OCI-LY3 (cell line): ENCODE data around the gene TNS3.

Source experiments
- H2AFZ ChIP-seq: fragments of 200-600, 300-600 bp; shearing (Covaris generic); 2 replicates; pipeline ENCODE4 v1.6.0; 2014; ENCODE audit warnings: antibody characterized with exemption, low read depth, low read length
- H3K27ac ChIP-seq: fragments of 200-600, 300-600 bp; sonication (generic); 2 replicates; pipeline ENCODE4 v1.5.1; 2014; ENCODE audit warnings: mild to moderate bottlenecking, low read length, moderate library complexity, mixed read lengths
- H3K27me3 ChIP-seq: fragments of 200-600, 300-600 bp; sonication (generic); 2 replicates; pipeline ENCODE4 v1.6.1; 2014; ENCODE audit warnings: low read depth, low read length, mixed read lengths
- H3K36me3 ChIP-seq: fragments of 200-600, 300-600 bp; sonication (generic); replicated peaks from 2 replicates; pipeline ENCODE3; 2014; ENCODE audit warnings: low read depth, low read length, mixed read lengths
- H3K4me1 ChIP-seq: fragments of 300-600, 200-600 bp; sonication (generic); 2 replicates; pipeline ENCODE4 v1.6.1; 2014; ENCODE audit warnings: low read length, mixed read lengths
- H3K4me2 ChIP-seq: fragments of 200-600, 300-600 bp; sonication (generic); 2 replicates; pipeline ENCODE4 v1.6.1; 2014; ENCODE audit warnings: low read length, mixed read lengths
- H3K4me3 ChIP-seq: fragments of 300-600, 200-600 bp; sonication (generic); 2 replicates; pipeline ENCODE4 v1.5.1; 2014; ENCODE audit warnings: antibody characterized with exemption, mild to moderate bottlenecking, low read length, moderate library complexity
- H3K79me2 ChIP-seq: fragments of 300-600, 200-600 bp; shearing (Covaris generic); 2 replicates; pipeline ENCODE4 v1.6.1; 2014; ENCODE audit warnings: mild to moderate bottlenecking, low read length, mixed read lengths
- H3K9ac ChIP-seq: fragments of 300-600, 200-600 bp; shearing (Covaris generic); 2 replicates; pipeline ENCODE4 v1.6.0; 2014; ENCODE audit warnings: mild to moderate bottlenecking, low read length, moderate library complexity
- H3K9me3 ChIP-seq: fragments of 200-600, 300-600 bp; shearing (Covaris generic); 2 replicates; pipeline ENCODE4 v1.6.1; 2014; ENCODE audit warnings: low read length, mixed read lengths; ENCODE audit not compliant: insufficient read depth
- H4K20me1 ChIP-seq: fragments of 200-600, 300-600 bp; sonication (generic); 2 replicates; pipeline ENCODE4 v1.6.1; 2016; ENCODE audit warnings: low read length, mixed read lengths; ENCODE audit not compliant: insufficient read depth
- EZH2phosphoT487 ChIP-seq: fragments of 200-600 bp; shearing (Covaris generic); IDR thresholded peaks from 2 replicates; pipeline ENCODE4 v1.6.1; 2018; ENCODE audit warnings: antibody characterized with exemption, mixed run types, low read depth
- TF ChIP-seq, protein P1 (sequence below): fragments of 200-600, 300-600 bp; sonication (generic); IDR thresholded peaks from 2 replicates; pipeline ENCODE4 v1.5.1; 2014; ENCODE audit warnings: antibody characterized with exemption, low read length, low read depth

Gene TNS3

DNA sequence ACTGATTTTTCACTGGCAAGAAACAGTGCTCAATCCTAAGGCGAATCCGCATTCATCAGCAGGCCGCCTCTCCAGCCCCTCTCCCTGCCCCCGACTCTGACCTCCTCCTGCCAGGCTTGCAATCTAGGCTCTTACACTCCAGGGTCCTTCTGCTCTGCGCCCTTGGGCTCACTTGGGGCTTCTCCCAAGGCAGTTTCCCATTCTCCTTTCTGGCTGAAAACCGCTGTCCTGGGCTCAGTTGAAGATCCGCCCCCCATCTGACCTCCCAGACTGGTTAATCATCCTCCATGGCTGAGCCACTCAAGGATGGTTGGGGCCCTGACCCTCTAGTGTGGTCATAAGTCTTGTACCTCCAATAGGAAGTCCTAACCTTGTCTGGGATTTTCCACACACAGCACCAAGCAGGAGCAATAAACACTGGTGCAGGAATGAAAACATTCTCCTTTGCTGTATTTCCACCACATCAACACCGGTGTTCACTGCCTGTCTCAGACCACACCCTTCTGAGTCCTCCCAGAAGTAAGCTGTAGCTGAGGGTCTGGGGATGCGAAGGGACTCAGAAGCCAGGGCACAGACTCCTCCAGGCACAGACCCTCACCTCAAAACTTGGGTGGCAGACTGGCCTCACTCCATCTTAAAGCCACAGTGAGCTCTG lies 42.4 kb downstream of the TNS3 start:
- Histone ChIP-seq H3K9me3 (no peaks in the 10 kb centered on the region), H4K20me1 (no peaks in the 10 kb centered on the region; the same call in 1 of the 2 replicates), H2AFZ (no peak overlapping the region), H3K27me3 (no peaks in the 10 kb centered on the region), H3K36me3 (no peaks in the 10 kb centered on the region), H3K27ac (no peak overlapping the region), H3K4me2 (no peak overlapping the region), H3K4me1 (peaks cover 22% of the 10 kb centered on the region), H3K4me3 (no peak overlapping the region), H3K79me2 (no peaks in the 10 kb centered on the region), H3K9ac (no peak overlapping the region)
- no peak for TF ChIP-seq EZH2phosphoT487
- TF ChIP-seq, protein P1, sequence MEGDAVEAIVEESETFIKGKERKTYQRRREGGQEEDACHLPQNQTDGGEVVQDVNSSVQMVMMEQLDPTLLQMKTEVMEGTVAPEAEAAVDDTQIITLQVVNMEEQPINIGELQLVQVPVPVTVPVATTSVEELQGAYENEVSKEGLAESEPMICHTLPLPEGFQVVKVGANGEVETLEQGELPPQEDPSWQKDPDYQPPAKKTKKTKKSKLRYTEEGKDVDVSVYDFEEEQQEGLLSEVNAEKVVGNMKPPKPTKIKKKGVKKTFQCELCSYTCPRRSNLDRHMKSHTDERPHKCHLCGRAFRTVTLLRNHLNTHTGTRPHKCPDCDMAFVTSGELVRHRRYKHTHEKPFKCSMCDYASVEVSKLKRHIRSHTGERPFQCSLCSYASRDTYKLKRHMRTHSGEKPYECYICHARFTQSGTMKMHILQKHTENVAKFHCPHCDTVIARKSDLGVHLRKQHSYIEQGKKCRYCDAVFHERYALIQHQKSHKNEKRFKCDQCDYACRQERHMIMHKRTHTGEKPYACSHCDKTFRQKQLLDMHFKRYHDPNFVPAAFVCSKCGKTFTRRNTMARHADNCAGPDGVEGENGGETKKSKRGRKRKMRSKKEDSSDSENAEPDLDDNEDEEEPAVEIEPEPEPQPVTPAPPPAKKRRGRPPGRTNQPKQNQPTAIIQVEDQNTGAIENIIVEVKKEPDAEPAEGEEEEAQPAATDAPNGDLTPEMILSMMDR = no peak

DNA sequence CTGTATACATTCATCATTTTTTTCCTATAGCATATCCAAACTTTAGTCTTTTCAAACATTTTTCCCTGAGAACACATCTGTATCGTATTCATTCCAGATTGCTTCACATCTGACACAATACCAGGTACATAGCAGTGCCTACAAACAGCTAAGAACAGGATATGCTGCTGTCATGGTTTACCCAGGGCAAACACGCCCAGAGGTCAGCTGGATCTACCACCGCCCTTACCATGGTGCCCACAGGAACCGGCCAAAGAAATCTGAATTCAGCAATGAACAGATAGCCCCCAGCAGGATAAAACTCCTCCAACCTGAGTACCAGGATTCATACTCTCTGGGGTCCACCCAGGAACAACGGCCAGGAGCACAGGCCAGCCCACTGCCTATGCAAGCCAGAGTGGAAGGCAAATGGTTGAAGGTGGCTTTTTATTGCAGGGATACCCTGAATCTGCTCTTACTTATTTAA lies 43.0 kb downstream of the TNS3 start:
- no peak overlapping the region for H3K4me2 ChIP-seq
- no peaks in the 10 kb centered on the region for H3K27me3 ChIP-seq
- no peaks in the 10 kb centered on the region for H3K79me2 ChIP-seq
- no peak overlapping the region for H3K9ac ChIP-seq
- no peak overlapping the region for H3K27ac ChIP-seq
- H4K20me1 ChIP-seq = no peaks in the 10 kb centered on the region
- H3K4me1 ChIP-seq = peaks cover 16% of the 10 kb centered on the region
- H3K4me3 ChIP-seq = no peak overlapping the region
- no peak overlapping the region for H2AFZ ChIP-seq
- TF ChIP-seq, protein P1 = no peak
- no peak for TF ChIP-seq EZH2phosphoT487
- H3K9me3 ChIP-seq = no peaks in the 10 kb centered on the region
- H3K36me3 ChIP-seq = no peaks in the 10 kb centered on the region

DNA sequence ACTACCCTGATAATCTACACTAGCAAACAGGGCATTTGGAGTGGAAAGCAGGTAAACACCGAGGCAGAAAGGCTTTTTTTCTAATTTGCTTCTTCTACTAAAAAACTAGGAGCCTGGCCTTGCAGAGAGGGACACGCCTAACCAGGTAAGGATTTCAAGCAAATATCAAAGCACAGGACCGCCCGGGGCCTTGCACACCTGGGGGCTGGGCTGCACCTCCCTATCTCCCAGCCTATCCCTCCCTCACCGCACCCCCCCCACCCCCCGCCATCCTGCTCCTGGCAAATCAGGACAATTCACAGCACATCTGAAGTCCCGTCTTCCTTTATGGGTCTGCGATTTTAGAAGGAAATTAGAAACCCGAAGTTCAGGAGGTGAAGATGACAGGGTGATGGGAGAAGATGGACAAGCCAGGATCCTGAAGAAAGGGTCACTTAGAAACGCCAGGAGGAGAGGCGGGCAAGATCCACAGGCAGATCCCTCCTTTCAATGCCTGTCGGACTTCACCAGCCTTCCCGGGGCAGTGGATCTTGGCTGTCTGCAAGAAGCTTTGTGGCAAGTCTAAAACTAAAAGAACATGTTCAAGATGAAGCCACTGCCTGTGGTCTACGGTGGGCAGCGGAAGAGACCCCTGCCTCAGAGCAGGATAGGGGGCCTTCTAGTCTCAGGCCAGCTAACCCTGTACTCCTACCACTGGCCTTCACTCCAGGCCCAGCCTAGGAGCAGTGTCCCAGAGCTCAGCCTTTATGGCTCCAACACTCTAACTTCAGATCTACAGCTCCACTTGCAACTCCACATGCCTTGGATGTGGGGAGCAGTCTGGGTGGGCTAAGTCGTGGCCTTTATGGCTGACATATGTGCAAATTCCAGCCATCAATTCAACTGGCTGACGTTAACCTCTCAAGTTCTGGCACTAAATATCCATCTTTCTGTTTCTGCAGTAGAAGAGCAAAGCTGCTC lies 43.9 kb downstream of the TNS3 start:
- H3K4me2 ChIP-seq = no peak overlapping the region
- H3K4me3 ChIP-seq = no peak overlapping the region
- no peak overlapping the region for H3K9ac ChIP-seq

More for the DNA sequence above, 43.9 kb downstream of the TNS3 start:
- H3K79me2 ChIP-seq = no peaks in the 10 kb centered on the region
- H3K9me3 ChIP-seq = no peaks in the 10 kb centered on the region
- no peak overlapping the region for H3K27ac ChIP-seq
- H3K36me3 ChIP-seq = no peaks in the 10 kb centered on the region
- TF ChIP-seq, protein P1 = no peak
- TF ChIP-seq EZH2phosphoT487 = no peak
- no peaks in the 10 kb centered on the region for H4K20me1 ChIP-seq
- no peaks in the 10 kb centered on the region for H3K27me3 ChIP-seq
- H2AFZ ChIP-seq = no peak overlapping the region
- H3K4me1 ChIP-seq = peaks cover 7% of the 10 kb centered on the region
